ENCODE results near the gene TGFBR3. TPM values are rescaled to one million over a fixed set of nuclear protein-coding genes. Genes with fewer than 3 reads are reported as not detected.

TGFBR3 gene
- total RNA-seq, 2 experiments from 2014 or later, result 4.5 to 4.9 TPM

DNA sequence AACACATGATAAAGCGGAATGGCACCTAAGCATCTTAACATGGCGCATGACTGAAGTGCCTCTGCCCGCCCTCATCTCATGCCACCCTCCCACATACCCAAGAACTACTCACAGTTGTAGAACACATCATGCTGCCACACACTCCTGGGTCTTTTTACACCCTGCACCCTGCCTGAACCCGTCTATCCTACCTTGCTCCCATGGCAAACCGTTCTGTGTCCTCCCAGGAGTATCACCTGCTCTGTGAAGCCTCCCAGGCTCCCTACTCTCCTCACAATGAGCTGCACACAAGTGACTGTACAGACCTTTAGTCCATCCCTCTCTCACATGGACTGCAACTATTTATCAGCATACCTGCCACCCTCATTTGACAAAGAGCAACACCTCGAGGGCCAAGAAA, 144.0 kb downstream of the TGFBR3 start:
- Mint-ChIP-seq H3K27me3 (no peaks in the 10 kb centered on the region), H3K4me3 (no peak overlapping the region), H3K9me3 (peaks cover 6% of the 10 kb centered on the region), H3K27ac (no peak overlapping the region), H3K4me1 (ENCODE audit: low read depth) (no peaks in the 10 kb centered on the region), H3K36me3 (peaks cover 33% of the 10 kb centered on the region)
- POLR2A ChIA-PET, result no interaction called here
- DNase-seq, result no peak
- intact Hi-C loops (cut with micrococcal nuclease), result no loop called here
- CTCF ChIA-PET, result no interaction called here

DNA sequence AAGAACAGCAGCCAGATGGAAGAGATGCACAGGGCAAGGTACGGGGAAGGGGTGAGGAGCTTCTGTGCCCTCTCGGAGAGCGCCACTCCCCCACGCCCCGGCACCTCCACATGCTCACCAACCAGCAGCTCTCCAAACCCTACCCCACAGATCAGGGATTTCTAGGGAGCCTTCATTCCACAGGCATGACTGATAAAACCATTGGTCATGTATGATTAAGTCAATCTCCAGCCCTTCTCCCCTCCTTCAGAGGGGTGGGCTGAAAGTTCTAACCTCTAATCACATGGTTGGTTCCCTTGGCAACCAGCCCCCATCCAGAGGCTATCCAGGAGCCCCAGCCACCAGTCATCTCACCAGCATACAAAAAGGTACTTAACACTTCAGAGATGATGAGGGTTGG, 144.7 kb downstream of the TGFBR3 start:
- H3K36me3 Mint-ChIP-seq, result peaks cover 29% of the 10 kb centered on the region
- intact Hi-C loops (cut with micrococcal nuclease), result no loop called here
- POLR2A ChIA-PET, result no interaction called here

DNA sequence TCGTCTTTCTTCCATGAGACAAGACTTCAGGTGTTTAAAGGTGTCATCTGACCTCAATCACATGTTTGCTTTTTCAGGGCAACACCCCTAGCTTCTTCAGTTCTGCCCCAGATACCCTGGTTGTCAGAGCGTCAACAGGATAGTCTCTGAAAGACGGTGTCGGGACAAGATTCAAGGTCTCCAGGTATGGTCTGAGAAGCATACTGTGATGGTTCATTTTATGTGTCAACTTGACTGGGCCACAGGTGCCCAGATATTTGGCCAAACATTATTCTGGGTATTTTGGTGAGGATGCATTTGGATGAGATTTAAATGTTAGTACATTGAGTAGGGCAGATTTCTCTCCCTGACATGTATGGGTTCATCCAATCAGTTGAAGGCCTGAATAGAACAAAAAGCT, 148.3 kb downstream of the TGFBR3 start:
- Mint-ChIP-seq H3K27ac (no peak overlapping the region), H3K4me1 (ENCODE audit: low read depth) (peaks cover 19% of the 10 kb centered on the region), H3K9me3 (no peaks in the 10 kb centered on the region), H3K27me3 (no peaks in the 10 kb centered on the region), H3K4me3 (no peak overlapping the region), H3K36me3 (peaks cover 18% of the 10 kb centered on the region)
- ChIA-PET CTCF (no interaction called here), POLR2A (no interaction called here)
- no peak for DNase-seq
- intact Hi-C loops (cut with micrococcal nuclease), result no loop called here

More for the DNA sequence above, 144.7 kb downstream of the TGFBR3 start:
- CTCF ChIA-PET, result no interaction called here
- Mint-ChIP-seq H3K4me3 (no peak overlapping the region), H3K9me3 (no peaks in the 10 kb centered on the region), H3K4me1 (ENCODE audit: low read depth) (no peaks in the 10 kb centered on the region), H3K27ac (no peak overlapping the region), H3K27me3 (no peaks in the 10 kb centered on the region)
- no peak for DNase-seq

DNA sequence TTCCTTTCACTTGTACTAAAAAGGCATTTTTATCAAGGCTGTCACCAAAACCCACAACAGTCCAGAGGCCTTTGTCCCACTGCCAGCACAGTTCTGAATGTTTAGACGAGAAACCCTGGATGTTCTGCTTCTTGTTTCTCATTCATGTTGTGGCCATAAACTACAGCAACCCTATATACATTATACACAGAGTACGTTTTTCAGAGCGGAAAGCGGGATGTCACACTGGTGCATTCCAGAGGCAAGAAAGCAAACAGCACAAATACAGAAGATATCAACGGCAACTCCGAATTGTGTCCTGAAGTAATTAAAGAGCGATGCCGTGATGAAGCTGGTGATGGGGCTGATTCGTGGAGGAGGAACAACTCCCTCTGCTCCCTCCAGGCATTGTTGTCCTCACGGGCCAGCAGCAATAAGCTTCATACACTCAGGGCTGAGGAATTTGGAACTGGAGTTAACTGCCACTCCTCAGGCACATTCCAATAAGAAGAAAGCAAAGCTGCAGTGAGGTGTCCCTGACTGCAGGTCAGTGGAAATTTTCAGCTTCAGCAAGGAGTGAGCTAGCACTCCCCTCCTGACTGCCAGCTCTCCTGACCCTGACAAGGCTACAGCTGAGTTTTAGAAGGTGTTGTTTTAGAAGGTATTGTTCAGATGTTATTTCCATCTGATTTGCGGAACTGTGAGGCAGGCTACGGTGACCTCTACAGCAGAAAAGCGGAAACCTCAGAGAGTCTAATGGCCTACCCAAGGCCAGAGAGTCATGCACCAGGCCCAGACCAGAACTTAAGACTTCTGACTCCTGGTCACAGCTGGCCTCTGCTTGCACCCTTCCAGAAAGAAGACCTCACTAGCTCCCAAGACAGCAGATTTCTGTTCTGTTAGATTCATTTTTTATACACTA, 149.0 kb downstream of the TGFBR3 start:
- H3K27me3 Mint-ChIP-seq, result no peaks in the 10 kb centered on the region
- no peak overlapping the region for H3K4me3 Mint-ChIP-seq
- intact Hi-C loops (cut with micrococcal nuclease), result no loop called here

DNA sequence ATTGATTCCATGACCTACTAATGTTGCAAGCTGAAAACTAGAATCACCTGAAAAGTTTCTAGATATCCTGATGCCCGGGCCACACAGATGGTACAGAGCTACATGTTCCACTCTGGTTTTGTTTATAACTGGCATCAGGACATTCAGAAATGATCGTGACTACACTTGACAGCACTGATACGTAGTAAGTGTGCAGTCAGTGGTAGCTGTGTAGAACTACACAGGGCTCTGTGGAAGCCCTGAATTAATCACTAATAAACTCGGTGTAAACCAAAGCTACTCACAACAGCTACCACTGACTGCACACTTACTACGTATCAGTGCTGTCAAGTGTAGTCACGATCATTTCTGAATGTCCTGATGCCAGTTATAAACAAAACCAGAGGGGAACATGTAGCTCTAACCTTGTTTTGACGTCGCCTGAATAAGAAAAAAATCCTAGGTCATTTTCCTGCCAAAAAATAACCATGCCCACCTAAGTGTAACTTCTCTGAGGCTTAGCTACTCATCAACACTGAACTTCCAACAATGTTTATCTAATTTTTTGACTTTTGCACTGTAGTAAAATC, 149.7 kb downstream of the TGFBR3 start:
- DNase-seq, result no peak
- CTCF ChIA-PET, result no interaction called here
- no peak overlapping the region for H3K27ac Mint-ChIP-seq
- no peak overlapping the region for H3K4me3 Mint-ChIP-seq
- peaks cover 16% of the 10 kb centered on the region for H3K36me3 Mint-ChIP-seq
- intact Hi-C loops (cut with micrococcal nuclease), result no loop called here
- H3K27me3 Mint-ChIP-seq, result no peaks in the 10 kb centered on the region
- H3K4me1 Mint-ChIP-seq (ENCODE audit: low read depth), result peaks cover 33% of the 10 kb centered on the region
- POLR2A ChIA-PET, result no interaction called here
- no peaks in the 10 kb centered on the region for H3K9me3 Mint-ChIP-seq

More for the DNA sequence above, 149.0 kb downstream of the TGFBR3 start:
- no peak overlapping the region for H3K27ac Mint-ChIP-seq
- ChIA-PET POLR2A (no interaction called here), CTCF (no interaction called here)
- H3K36me3 Mint-ChIP-seq, result peaks cover 16% of the 10 kb centered on the region
- DNase-seq, result no peak
- peaks cover 26% of the 10 kb centered on the region for H3K4me1 Mint-ChIP-seq (ENCODE audit: low read depth)
- H3K9me3 Mint-ChIP-seq, result no peaks in the 10 kb centered on the region

DNA sequence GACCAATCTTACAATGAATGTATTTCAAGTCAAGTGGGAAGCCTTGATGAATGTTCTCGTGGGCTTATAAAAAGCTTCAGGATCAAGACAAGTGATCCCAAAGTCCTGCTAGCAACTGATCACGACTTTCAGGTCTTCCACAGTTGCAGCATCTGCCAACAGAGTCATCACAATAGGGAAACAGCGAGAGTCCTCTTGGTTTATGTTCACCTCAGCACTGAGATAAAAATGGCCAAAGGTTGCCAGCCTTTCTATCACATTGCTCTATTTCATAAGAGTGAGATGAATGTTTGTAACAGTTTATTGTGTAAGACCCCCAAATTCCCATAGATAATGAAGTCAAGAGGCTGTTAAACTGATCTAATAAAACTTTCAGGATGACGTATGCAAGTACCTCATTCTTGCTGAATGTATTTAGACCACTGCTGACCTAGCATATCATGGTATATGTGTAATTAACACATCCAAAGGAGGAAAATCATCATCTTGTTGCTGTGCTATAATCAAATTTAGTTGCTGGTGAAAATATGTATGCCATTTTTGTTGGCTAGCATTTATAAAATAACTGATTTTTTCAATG, 150.6 kb downstream of the TGFBR3 start:
- DNase-seq, result no peak
- H3K9me3 Mint-ChIP-seq, result no peaks in the 10 kb centered on the region
- no peak overlapping the region for H3K27ac Mint-ChIP-seq
- CTCF ChIA-PET, result no interaction called here
- peaks cover 18% of the 10 kb centered on the region for H3K36me3 Mint-ChIP-seq
- H3K4me3 Mint-ChIP-seq, result no peak overlapping the region
- POLR2A ChIA-PET, result no interaction called here
- intact Hi-C loops (cut with micrococcal nuclease), result no loop called here
- peaks cover 42% of the 10 kb centered on the region for H3K4me1 Mint-ChIP-seq (ENCODE audit: low read depth)
- H3K27me3 Mint-ChIP-seq, result no peaks in the 10 kb centered on the region

DNA sequence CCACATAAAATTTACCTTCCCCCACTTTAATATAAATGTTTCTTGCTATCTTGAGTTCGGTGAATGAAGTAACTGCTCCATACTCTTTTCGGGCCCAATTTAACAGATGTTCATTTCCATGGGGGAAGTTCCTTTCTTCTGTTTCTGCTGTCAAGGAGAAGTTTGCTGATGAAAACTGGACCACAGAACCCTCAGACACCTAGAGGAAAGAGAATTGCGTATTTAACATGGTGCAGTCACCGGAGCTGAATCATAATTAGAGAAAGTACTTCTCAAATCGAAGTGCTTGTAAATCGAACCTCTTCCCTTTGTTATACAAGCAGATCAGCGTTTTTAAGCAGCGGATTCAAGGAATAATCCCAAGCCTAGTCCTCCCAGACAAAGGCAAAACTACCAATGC, 151.2 kb downstream of the TGFBR3 start:
- peaks cover 20% of the 10 kb centered on the region for H3K36me3 Mint-ChIP-seq
- peaks cover 48% of the 10 kb centered on the region for H3K4me1 Mint-ChIP-seq (ENCODE audit: low read depth)
- ChIA-PET CTCF (no interaction called here), POLR2A (no interaction called here)
- DNase-seq, result no peak
- H3K27me3 Mint-ChIP-seq, result no peaks in the 10 kb centered on the region
- H3K4me3 Mint-ChIP-seq, result no peak overlapping the region
- intact Hi-C loops (cut with micrococcal nuclease), result no loop called here
- no peaks in the 10 kb centered on the region for H3K9me3 Mint-ChIP-seq
- no peak overlapping the region for H3K27ac Mint-ChIP-seq

DNA sequence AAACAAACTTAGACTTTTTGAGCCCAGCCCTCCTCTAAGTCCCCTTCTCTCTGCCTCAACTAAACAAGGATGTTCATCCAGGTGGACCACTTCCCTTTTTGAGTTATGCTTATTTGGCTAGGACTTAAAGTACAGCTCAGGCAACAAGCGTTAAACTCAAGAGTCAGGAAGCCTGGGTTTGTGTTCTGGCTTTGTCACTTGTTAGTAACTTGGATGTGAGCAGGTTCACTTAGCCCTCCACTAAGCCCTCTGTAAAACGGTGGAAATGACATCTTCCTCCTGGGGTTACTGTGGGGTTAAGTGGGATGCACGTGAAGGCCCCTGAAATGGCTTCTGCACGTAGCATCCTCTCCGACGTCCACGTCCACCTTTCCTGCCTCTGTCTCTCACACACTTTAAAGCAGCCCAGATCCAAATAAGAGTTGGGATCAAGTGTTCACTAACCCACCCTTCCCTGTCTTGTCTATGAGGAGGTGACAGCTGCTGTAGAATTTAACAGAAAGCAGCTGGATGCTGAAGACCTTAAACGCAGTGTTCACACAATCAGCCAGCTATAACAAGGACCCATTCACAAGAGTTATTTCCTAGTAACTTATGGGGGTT, 152.7 kb downstream of the TGFBR3 start:
- no peak for DNase-seq
- no peaks in the 10 kb centered on the region for H3K27me3 Mint-ChIP-seq
- CTCF ChIA-PET, result interaction anchor here (0.8 to 2.4 kb wide), 3 partner anchors 13 to 221 kb away, joined by 3 to 6 read pairs (median 3); no protein-coding TSS in a partner anchor
- H3K9me3 Mint-ChIP-seq, result no peaks in the 10 kb centered on the region
- POLR2A ChIA-PET, result interaction anchor here (0.8 to 1.1 kb wide), 2 partner anchors 21 to 231 kb away, joined by 3 read pairs; no protein-coding TSS in a partner anchor
- H3K36me3 Mint-ChIP-seq, result peaks cover 15% of the 10 kb centered on the region
- H3K27ac Mint-ChIP-seq, result no peak overlapping the region
- intact Hi-C loops (cut with micrococcal nuclease), result no loop called here
- no peak overlapping the region for H3K4me3 Mint-ChIP-seq
- peaks cover 50% of the 10 kb centered on the region for H3K4me1 Mint-ChIP-seq (ENCODE audit: low read depth)

DNA sequence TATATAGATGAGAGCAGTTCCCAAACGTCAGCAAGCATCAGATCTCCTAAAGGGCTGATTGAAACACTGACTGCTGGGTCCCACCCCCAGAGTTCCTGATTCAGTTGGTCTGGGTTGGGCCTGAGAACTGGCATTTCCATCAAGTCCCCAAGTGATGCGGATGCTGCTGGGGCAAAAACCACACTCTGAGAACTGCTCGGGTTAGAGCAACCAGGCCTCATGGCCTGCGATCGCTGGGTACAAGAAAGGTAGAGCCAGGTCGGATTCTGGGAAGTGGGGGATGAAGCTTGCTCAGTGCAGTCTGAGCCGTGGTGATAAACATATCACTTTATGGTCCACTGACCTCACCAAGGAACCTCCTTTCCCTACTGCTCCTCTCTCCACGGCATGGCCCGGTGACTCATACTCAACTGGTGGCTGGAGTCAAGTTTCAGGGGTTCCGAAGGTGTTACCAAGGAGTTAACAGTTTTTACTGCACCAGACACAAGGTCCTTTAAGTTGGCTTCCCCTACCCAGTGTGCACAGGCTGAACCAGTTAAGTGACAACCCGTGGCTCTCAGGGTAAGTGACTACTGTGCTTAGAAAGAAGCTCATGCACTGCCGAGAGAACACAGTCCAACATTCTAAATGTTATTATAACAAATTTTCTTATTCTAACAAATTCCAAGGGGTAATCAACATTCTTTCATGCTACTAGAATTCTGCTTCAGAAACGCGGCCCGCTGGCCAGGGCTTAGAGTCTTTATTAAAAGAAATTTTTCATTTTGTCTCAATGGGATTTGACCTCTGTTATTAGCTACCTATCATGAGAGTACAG, 153.5 kb downstream of the TGFBR3 start:
- peaks cover 50% of the 10 kb centered on the region for H3K4me1 Mint-ChIP-seq (ENCODE audit: low read depth)
- H3K27ac Mint-ChIP-seq, result peak overlapping the region; percentile 29
- CTCF ChIA-PET, result interaction anchor here (0.8 to 2.4 kb wide), 7 partner anchors 14 to 448 kb away, joined by 3 to 6 read pairs (median 3); no protein-coding TSS in a partner anchor
- H3K27me3 Mint-ChIP-seq, result no peaks in the 10 kb centered on the region
- intact Hi-C loops (cut with micrococcal nuclease), result loop anchor here (1.0 kb wide), 1 partner anchor 19 kb away; no protein-coding TSS in a partner anchor
- DNase-seq, result peak; percentile 65
- POLR2A ChIA-PET, result interaction anchor here (0.8 to 2.5 kb wide), 5 partner anchors 19 to 230 kb away, joined by 3 to 16 read pairs (median 7); no protein-coding TSS in a partner anchor
- no peaks in the 10 kb centered on the region for H3K9me3 Mint-ChIP-seq
- peak overlapping the region; percentile 24 for H3K4me3 Mint-ChIP-seq
- peaks cover 18% of the 10 kb centered on the region for H3K36me3 Mint-ChIP-seq

DNA sequence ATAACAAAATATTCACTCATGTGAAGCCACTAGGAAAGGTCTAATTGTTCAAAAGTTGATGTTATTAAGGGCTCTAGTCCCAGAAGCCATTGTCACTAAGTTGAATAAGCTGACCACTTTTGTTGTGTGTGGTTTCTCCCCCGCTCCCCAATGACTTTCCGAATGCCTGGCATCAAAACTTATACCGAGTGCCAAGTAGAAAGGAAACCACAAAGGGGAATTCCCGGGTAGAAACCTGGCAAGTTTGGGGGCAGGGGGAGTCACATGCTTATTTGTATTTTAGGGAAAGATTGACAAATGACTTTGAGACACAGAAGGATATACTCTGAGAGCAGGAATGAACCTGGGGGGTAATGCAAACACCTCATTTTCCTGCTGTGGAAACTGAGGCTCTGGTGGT, 154.1 kb downstream of the TGFBR3 start:
- ChIA-PET CTCF (interaction anchor here (0.9 to 2.4 kb wide), 5 partner anchors 19 to 447 kb away, joined by 3 to 6 read pairs (median 4); no protein-coding TSS in a partner anchor), POLR2A (interaction anchor here (0.9 to 2.5 kb wide), 4 partner anchors 19 to 73 kb away, joined by 3 to 16 read pairs (median 9); no protein-coding TSS in a partner anchor)
- peak overlapping the region; percentile 29 for H3K27ac Mint-ChIP-seq
- H3K4me1 Mint-ChIP-seq (ENCODE audit: low read depth), result peaks cover 50% of the 10 kb centered on the region
- peaks cover 16% of the 10 kb centered on the region for H3K36me3 Mint-ChIP-seq
- no peaks in the 10 kb centered on the region for H3K9me3 Mint-ChIP-seq
- intact Hi-C loops (cut with micrococcal nuclease), result loop anchor here (1.0 to 2.0 kb wide), 7 partner anchors 19 to 176 kb away; no protein-coding TSS in a partner anchor
- peak overlapping the region; percentile 10 for H3K4me3 Mint-ChIP-seq
- DNase-seq, result peak; percentile 79
- H3K27me3 Mint-ChIP-seq, result no peaks in the 10 kb centered on the region

Data from activated CD4-positive, alpha-beta memory T cell treated with anti-CD3 and anti-CD28 coated beads for 36 hours (primary cell).